Medulla oblongata (tissue), 1 donor: Measurements from ENCODE around the gene SLC6A8.
A peak's percentile ranks its signal among the peaks of the same experiment; 100 is the strongest.

Experiments
- DNase-seq: peaks from one replicate; pipeline ENCODE4 v3.0.0-alpha.2; 2015; ENCODE audit errors: extremely low spot score

Gene SLC6A8

DNA sequence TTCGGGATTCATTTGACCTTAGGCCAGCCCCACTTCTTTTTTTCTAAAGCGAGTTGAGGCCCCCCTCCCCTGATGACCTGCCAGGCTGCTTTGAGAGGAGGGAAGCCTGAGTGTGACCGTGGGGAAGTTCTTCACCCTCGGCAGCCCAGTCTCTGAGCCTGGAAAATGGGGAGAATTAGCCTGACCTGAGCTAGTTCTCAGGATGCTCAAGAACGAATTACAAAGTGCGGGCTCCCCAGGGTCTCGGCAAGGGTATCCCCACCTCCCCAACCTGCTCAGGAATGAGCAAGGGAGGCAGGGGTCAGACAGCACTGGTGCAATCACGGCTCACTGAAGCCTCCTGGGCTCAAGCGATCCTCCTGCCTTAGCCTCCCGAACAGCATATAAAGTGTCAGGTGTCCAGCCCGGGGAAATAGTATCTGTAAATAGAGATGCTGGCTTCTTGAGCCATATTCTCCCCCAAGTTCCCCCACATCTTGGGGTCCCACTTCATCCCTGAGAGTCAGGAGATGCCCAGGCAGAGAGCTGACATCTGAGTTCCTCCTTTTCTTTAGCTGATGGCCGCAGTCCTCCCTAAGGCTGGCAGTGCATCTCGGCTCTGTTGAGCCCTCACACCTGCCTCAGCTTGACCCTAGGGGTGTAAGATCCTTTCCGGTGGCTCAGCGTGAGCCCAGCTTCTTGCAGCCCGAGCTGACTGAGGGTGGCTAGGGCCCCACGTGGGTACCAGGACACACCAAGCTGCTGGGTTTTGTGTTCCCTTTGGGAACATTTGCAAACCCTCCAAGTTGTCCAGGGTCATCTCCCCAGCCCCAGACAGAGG lies 39.2 kb upstream of the SLC6A8 start:
- no peak for DNase-seq

DNA sequence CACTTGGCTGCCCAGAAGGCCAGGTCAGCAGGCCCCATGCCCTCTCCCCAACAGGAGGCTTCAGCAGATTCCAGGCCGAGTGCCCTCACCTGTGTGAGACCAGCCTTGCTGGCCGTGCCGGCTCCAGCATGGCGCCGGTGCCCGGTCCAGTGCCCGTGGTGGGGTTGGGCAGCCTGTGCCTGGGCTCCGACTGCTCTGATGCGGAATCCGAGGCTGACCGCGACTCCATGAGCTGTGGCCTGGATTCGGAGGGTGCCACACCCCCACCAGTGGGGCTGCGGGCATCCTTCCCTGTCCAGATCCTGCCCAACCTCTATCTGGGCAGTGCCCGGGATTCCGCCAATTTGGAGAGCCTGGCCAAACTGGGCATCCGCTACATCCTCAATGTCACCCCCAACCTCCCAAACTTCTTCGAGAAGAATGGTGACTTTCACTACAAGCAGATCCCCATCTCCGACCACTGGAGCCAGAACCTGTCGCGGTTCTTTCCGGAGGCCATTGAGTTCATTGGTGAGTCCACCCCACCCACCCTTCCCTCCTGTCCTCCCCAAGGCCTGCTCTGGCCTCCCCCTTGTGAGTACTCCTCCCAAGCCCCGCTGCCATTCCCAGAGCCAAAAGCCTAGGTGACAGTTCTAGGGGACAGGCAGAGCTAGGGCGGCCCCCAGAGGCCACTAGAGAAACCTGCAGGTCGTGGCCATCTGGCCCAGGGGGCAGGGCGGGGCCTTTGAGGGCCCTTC lies 38.4 kb upstream of the SLC6A8 start:
- peak; percentile 16 for DNase-seq

DNA sequence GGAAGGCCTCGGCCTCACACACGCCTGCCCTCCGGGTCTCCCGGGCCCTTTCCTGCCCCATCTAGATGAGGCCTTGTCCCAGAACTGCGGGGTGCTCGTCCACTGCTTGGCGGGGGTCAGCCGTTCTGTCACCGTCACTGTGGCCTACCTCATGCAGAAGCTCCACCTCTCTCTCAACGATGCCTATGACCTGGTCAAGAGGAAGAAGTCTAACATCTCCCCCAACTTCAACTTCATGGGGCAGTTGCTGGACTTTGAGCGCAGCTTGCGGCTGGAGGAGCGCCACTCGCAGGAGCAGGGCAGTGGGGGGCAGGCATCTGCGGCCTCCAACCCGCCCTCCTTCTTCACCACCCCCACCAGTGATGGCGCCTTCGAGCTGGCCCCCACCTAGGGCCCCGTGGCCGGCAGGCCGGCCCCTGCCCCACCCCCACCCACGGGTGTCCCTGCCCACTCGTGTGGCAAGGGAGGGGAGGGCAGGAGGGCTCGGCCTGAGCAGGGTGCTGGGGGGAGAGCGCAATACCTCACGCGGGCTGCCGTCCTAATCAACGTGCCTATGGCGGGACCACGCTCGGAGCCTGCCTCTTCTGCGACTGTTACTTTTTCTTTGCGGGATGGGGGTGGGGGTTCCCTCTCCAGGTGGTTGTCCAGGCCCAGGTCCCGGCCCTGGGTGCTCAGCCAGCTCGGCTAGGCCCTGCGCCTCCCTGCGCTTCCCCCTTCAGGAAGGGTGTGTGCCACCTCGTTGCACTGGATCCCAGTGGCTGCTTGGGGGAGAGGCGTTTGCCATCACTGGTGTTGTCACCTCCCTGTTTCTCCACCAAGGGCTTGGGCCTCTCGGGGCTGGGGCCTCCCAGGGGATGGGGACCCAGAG lies 37.6 kb upstream of the SLC6A8 start:
- no peak for DNase-seq

DNA sequence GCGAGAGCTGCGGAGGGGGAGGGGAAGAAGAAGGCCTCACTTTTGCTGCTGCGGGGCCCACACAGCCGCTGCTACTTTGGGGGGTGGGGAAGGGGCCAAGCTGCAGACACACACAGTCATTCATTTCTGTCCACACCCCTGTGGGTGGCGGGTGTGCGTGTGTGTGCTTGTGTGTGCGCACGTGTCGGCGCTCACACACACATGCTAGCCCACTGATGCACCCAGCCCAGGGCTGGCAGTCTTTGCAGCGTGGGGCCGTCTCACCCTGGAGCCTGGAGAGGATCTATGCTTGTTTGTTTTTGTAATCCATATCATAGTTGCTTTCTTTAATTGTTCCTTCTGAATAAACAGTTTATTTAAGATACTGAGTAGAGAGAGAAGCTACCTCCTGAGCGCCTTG lies 36.8 kb upstream of the SLC6A8 start:
- no peak for DNase-seq

DNA sequence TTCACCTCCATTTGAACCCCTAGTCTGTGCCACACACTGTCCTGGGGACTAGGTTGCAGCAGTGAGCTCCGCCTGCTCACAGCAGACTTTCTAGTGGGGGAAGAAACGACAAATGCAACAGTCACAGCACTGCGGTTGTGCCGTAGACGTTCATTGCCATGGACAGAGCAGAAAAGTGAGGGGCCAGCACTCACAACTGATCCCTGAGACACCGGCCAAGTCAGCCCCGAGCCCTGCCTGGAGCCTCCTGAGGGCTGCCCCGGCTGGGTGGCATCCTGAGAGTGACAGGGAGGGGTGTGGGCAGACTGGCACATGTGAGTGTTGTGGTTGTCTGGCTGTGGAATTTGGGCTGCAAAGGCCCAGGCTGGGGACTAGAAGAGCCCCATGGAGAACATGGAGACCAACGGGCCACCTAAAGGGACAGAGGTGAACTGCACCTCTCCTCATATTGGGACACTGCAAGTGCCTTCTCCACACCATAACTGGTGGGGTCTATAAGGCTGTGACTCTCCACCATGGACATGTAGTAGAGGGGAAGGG lies 36.1 kb upstream of the SLC6A8 start:
- DNase-seq: no peak

DNA sequence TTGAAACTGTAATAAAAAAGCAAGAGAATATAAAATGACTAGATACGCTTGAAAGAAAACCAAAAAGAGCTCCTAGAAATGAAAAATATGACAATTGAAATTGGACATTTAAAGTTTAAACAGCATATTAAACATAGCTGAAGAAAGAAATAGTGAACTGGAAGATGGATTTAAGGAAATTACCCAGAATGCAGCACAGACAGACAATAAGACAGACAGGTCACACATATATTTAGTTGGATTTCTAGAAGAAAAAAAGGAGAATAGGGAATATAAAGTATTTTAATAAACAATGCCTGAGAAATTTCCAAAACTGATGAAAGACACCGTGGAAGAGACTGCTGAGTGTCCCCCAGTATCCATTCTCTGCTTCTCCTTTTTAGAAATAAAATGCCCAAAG lies 34.2 kb upstream of the SLC6A8 start:
- no peak for DNase-seq

DNA sequence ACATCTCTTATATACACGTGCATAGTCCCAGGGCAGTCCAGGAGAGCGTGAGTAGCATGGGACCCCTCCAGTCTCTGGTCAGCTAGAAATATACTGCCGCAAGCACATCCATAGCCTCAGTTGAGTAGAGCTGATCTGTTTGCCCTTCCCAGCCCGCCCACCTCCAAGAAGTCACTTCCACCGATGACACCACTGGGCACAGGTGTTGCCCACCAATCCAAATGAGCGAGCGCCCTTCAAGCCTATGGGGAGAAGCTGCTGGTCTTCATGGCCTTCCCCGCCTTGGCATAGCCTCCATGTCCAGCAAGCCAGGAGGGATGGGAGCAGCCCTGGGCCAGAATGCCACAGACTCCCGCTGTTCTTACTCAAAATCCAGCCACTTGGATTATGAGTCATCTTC lies 30.6 kb upstream of the SLC6A8 start:
- DNase-seq: no peak

DNA sequence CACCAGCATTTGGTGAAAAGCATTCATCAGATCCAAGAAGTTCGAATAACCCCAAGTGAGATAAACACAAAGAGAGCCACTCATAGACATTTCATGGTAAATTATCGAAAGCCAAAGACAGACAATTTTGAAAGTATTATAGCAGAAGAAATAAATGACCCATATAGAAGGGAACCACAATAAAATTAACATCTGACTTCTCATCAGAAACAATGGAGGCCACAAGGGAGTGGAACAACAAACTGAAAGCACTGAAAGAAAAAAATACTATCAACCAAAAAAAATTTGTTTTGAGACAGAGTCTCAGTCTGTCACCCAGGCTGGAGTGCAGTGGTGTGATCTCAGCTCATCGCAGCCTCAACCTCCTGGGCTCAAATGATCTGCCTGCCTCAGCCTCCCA lies 28.5 kb upstream of the SLC6A8 start:
- DNase-seq: no peak

DNA sequence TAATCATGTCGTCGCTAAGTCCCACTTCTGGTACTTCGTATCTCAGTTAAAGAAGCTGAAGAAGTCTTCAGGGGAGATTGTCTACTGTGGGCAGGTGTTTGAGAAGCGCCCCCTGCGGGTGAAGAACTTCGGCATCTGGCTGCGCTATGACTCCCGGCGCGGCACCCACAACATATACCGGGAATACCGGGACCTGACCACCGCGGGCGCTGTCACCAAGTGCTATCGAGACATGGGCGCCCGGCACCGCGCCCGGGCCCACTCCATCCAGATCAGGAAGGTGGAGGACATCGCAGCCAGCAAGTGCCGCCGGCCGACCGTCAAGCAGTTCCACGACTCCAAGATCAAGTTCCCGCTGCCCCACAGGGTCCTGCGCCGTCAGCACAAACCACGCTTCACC lies 25.5 kb upstream of the SLC6A8 start:
- peak; percentile 11 for DNase-seq

DNA sequence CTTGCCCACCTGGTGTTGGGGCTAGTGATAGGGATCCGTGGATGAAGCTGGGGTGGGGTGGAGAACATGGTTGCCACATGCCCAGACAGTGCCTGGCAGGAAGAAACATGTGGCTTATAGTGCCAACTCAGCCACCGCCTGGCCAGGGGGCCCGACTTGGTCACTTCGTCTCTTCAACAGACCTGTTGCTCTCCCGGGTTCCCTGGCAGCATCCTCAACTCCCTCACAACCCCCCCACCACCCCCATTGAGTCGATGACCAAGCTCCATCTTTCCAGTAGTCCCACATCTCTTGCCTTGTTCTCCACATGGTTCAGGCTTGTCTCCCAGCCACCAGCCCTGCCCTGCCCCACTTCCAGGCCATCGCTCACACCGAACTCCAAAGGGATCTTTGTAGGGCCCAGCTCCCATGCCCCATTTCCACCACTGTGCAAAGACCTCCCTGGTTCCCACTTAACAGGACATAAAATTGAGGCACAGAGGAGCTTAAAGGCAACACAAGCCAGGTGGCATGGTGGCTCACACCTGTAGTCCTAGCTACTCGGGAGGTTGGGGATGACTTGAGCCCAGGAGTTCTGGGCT lies 21.9 kb upstream of the SLC6A8 start:
- no peak for DNase-seq

DNA sequence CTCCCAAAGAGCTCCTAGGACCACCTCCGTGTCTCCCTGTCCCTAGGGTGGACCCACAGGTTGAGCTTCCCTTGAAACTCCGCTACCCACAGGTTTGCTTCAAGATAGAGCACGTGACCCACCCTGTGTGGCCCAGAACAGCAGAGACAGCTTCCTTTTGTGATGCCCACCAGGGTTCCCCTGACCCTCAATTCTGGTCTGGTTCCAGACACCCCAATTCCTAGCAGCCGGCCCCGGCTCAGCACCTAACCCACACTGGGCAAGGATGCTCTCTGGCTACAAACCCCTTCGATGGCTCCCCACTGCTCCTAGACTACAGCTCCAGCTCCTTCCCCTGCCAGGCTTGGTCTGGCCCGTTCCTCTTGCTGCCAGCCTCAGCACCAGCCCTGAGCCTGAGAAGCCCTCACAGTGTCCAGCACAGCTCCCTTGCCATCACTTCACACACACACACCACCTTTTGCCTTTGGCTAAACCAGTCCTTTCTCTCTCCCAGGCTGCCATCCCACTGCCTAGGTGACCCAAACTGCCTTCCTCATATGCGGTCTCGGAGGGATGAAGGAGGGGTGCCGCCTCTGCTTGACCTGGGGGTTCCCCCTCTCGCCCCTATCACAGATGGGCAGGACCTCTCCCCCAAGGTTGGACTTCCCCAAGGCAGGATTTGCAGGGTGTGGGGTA lies 20.3 kb upstream of the SLC6A8 start:
- DNase-seq: no peak

DNA sequence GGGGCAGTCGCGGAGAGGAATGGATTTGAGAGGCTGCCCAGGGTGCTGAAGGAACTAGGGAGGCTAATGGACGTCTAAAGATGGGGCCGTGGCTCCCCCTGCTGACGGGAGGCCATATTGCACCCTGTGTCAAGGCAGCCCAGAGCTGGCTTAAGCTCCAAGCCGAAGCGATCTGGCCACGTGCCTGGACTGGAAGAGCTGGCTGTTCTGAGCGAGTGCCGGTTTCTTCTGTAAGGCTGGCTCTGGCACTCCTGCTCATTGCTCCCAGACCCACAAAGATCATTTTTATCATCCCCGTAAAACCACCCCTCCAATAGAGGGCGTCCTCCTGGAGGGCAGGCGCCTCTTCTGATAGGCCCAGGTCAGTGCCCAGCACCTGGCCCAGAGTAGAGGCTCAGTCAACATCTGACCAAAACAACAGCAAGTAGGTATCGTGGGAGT lies 19.8 kb upstream of the SLC6A8 start:
- DNase-seq: peak; percentile 88

DNA sequence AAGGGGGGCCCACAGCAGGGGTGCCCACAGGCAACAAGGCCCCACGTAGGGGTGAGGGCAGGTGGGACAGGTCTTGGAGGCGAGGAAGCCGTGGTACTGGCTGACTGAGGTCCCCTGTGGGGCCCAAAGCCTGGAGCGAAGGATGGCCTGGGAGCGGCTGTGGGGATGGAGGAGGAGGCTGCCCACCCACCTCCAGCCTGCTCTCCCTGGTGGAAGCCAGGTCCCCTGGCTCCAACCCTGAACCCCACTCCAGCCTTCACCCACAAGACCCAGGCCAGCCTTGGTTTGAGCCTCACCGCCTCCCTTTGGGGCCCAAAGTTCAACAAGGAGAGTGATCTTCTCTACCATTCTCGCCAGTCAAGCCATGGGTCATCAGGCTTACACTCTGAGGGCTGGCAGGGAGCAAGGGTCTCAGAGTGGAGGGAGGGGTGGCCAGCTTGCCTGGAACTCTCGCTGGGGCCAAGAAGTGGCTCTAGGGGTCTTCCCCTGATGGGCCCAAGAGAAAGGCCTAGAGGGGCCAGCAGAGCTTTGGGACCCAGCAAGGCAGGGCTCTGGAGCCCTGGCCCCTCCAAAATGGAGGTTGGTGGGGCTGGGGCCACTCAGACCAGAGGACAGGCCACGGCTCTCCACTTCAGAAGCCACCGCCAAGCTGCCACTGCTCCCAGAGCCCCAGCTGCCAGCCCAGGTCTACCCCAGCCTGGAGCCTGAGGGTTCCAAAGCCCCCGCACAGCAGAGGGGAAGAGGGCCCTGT lies 19.1 kb upstream of the SLC6A8 start:
- no peak for DNase-seq

DNA sequence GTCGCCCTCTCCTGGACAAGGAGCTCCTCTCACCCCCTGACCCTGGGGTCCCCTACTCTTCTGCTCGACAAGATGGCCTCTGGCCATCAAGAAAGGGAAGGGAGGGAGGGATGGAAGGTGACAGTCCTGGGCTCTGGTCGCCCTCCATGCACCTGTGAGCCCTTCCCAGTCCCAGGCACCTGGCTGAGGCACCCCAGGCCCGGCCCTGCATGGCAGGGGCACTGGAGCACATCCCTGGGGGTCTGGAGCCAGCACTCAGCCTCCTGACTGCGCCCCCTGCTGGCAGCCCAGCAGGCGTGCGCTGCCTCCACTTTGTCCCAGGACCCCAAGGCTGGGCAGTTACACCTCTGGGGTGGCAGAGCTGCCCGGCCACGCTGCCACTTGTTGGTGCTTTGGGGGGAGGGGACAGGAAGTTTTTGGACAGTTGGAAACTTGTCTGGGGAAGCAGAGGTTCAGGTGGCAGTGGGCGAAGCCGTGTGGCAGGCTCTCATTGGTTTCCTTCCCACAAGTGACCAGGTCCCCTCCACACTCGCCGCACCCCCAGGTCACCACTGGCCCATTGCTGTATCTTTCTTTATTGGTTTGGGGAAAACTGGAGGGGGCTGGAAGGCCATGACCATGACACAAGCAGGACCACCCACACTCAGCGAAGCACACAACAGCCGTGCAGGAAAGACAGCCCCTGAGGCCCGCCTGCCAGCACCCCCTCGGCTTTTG lies 18.4 kb upstream of the SLC6A8 start:
- DNase-seq: no peak

DNA sequence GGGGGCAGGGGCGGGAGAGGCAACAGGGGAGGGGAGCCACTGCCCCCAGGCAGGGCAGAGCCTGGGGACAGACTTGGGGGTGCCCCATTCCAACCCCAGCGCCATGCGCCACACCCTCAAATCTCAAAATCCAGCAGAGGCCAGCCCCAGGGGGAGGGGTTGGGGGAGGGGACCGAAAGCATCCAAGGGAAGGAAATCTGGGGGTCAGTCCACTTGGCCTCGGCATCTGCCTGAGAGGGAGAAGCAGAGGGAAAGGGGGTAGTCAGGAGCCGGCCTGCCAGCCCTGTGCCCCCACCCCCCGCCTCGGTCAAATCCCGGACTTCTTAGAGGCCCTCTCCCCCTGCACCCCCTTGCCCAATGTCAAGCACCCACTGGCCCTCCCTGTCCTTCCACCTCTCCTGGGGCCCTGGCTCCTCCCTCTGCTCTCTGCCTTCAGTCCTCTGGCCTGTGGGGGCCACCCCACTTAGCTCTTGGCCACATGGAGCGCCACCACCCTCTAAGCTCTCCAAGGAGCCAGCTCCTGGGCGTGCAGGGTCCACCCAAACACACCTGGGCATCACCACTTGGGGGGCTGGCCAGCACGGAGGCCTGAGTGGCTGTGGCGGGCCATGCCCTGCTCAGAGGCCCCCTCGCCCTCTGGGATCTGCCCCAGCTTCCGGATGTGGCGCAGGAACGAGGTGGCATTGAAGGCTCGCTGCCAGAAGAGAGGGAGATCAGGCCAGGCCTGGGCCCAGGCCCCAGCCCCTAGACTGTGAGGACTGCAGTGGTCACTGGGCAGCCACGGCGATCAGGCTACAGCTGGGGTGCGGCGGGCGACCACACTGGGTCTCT lies 17.6 kb upstream of the SLC6A8 start:
- DNase-seq: no peak

DNA sequence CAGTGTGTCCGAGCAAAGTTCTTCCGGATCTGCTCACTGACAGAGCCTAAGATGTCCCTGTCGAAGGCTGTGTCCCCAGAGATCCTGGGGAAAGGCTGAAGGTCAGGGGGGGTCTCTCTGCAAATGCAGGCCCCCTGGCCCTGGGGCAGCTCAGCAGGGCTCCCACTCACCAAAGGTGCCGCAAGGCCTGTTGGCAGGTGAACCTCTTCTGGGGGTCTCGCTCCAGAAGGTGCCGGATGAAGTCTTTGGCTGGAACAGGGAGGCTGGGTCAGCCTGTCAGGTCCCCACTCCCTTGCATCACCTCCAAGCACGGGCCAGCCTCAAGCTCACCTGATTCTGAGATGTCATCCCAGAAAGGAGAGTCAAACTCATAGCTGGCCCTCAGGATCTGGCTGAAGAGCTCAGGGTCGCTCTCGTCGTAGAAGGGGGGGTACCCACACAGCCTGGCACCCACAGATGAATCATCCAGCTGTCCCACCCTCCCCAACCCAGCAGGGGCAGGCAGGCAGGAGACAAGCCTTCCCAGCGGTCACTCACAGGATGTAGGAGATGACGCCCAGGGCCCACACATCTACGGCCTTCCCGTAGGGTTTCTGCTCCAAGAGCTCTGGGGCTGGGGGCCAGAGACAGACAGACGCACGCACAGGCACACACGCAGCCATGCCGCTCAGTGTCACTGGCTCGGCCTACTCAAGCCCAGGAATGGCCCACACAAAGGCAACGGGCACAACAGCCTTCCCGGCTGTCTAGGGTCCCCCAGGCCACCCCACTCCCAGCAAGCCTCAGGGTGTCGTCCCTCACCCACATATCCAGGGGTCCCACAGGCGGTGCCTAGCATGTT lies 16.8 kb upstream of the SLC6A8 start:
- DNase-seq: no peak

DNA sequence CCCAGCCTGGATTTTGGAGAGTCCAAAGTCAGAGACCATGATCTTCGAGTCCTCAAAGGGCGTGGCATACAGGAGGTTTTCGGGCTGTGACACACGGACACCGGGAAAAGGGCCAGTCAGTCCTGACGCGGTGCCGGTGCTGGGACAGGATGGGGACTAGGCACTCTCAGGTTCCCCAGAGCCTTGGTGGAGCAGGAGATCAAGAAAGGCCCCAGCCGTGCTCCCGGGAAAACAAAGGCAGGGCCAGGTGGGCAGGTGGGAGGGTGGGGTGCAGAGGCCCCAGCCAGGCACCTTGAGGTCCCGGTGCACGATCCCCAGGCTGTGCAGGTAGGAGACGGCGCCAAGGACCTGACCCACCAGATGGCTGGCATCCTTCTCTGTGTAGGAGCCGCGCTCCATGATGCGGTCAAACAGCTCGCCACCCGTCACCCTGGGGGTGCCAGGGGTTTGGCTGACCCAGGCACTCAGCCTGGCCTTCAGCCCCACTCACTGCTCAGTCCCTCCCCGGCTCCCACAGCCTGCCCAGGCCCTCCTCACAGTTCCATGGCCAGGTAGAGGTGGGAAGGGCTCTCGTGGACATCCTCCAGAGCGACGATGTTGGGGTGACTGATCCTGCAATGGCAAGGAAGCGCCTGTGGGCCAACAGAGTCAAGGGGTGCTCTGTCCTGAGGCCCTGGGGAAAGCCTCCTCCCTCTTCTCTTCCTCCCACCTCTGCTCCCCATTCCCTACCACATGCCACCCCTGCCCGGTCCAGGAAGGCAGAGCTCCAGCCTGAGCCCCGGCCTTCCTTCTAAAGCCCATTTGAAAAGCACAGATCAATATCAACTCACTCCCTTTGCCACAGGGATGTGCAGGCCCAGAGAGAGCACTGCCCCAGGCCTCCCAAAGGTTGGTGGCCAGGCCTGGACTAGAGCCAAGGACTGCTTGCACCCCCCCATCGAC lies 15.9 kb upstream of the SLC6A8 start:
- DNase-seq: no peak
